A549 treated with Mapracorat at 1 μM for 4 hours (cell line): ENCODE measurements around the gene BHLHE40. TPM values are rescaled to one million over a fixed set of nuclear protein-coding genes. Genes with fewer than 3 reads are reported as not detected.

Source experiments
- total RNA-seq: library from RNA; stranded (reverse); fragments of 200-300 nt; extraction: Qiagen RNA extraction; gene quantifications from 5 replicates; pipeline ENCODE4 v1.2.3, GENCODE V29; 2022

The BHLHE40 gene
- 63.7 to 80.1 TPM (median 73.1 TPM) in 5 replicates for total RNA-seq

GRCh38 chr3:4979428-4980228 is at the start of gene BHLHE40:
Gene BHLHE40 (plus strand): TSS chr3:4979437. CDS start chr3:4979719, 282 bp downstream.

Other genes starting within 250 kb of the BHLHE40 start
- 61.0 to 68.9 TPM (median 62.8 TPM) in 5 replicates for gene ARL8B, start 142.9 kb downstream of the BHLHE40 start, total RNA-seq
- 15.8 to 20.8 TPM (median 18.8 TPM) in 5 replicates for gene EDEM1, start 208.3 kb downstream of the BHLHE40 start, total RNA-seq